Neural progenitor cell (in vitro differentiated cells): ENCODE data around the gene PIP5K1A. TPM values are rescaled to one million over a fixed set of nuclear protein-coding genes. Genes with fewer than 3 reads are reported as not detected.
A peak's percentile ranks its signal among the peaks of the same experiment; 100 is the strongest.

Source experiments
- DNase-seq: peaks from one replicate; pipeline ENCODE4 v3.0.0-alpha.2; 2016; ENCODE audit warnings: low spot score
- H2AFZ ChIP-seq: fragments of 200-600 bp; sonication (generic); replicated peaks from 2 replicates; pipeline ENCODE4 v1.6.1; 2016; ENCODE audit warnings: antibody characterized with exemption
- H3F3A ChIP-seq: fragments of 200-600 bp; sonication (generic); 2 replicates; pipeline ENCODE4 v1.6.1; 2016; ENCODE audit warnings: antibody characterized with exemption, low read depth
- H3K27ac ChIP-seq: fragments of 200-600 bp; sonication (generic); 2 replicates; pipeline ENCODE4 v1.5.1; 2016; ENCODE audit warnings: mild to moderate bottlenecking
- H3K27me3 ChIP-seq: fragments of 200-600 bp; sonication (generic); 2 replicates; pipeline ENCODE4 v1.6.1; 2016; ENCODE audit warnings: mild to moderate bottlenecking, moderate library complexity
- H3K36me3 ChIP-seq: fragments of 200-600 bp; sonication (generic); 2 replicates; pipeline ENCODE4 v1.5.1; 2016
- H3K4me1 ChIP-seq: fragments of 200-600 bp; sonication (generic); 2 replicates; pipeline ENCODE4 v1.6.1; 2016; ENCODE audit warnings: mixed run types
- H3K4me2 ChIP-seq: fragments of 200-600 bp; sonication (generic); 2 replicates; pipeline ENCODE4 v1.6.1; 2016
- H3K4me3 ChIP-seq: fragments of 200-600 bp; sonication (generic); 2 replicates; pipeline ENCODE4 v1.5.1; 2016
- H3K79me2 ChIP-seq: fragments of 200-600 bp; sonication (generic); 2 replicates; pipeline ENCODE4 v1.6.1; 2016; ENCODE audit warnings: low read depth
- H3K9ac ChIP-seq: fragments of 200-600 bp; sonication (generic); 2 replicates; pipeline ENCODE4 v1.6.1; 2016
- H3K9me3 ChIP-seq: fragments of 200-600 bp; sonication (generic); 2 replicates; pipeline ENCODE4 v1.5.1; 2016; ENCODE audit warnings: low read depth
- H4K20me1 ChIP-seq: fragments of 200-600 bp; sonication (generic); 2 replicates; pipeline ENCODE4 v1.6.1; 2016; ENCODE audit warnings: low read depth
- H3K27ac Mint-ChIP-seq: 3 replicates; pipeline ENCODE4 v1.8.0; 2021; ENCODE audit warnings: mixed read lengths
- H3K27me3 Mint-ChIP-seq: 2 replicates; pipeline ENCODE4 v1.8.0; 2022; ENCODE audit warnings: low read depth, mild to moderate bottlenecking, inconsistent platforms, moderate library complexity, mixed read lengths; ENCODE audit not compliant: insufficient read depth
- H3K36me3 Mint-ChIP-seq: 3 replicates; pipeline ENCODE4 v1.8.0; 2021; ENCODE audit warnings: mixed read lengths
- H3K4me1 Mint-ChIP-seq: 3 replicates; pipeline ENCODE4 v1.8.0; 2021; ENCODE audit warnings: mixed read lengths
- H3K4me3 Mint-ChIP-seq: 3 replicates; pipeline ENCODE4 v1.8.0; 2021; ENCODE audit warnings: mild to moderate bottlenecking, moderate library complexity, mixed read lengths
- H3K9me3 Mint-ChIP-seq: 3 replicates; pipeline ENCODE4 v1.8.0; 2020; ENCODE audit warnings: mixed read lengths
- CTCF ChIP-seq: fragments of 200-600 bp; sonication (generic); IDR thresholded peaks from 2 replicates; pipeline ENCODE4 v1.5.1; 2017; ENCODE audit warnings: antibody characterized with exemption, mild to moderate bottlenecking
- EZH2 ChIP-seq: fragments of 200-600 bp; sonication (generic); IDR thresholded peaks from 2 replicates; pipeline ENCODE4 v1.6.1; 2017; ENCODE audit warnings: antibody characterized with exemption, mild to moderate bottlenecking, moderate library complexity
- EZH2phosphoT487 ChIP-seq: fragments of 200-600 bp; sonication (generic); IDR thresholded peaks from 2 replicates; pipeline ENCODE4 v1.6.1; 2017; ENCODE audit warnings: antibody characterized with exemption
- total RNA-seq: library from RNA; depleted of rRNA; stranded (reverse); fragments of >200 nt; gene quantifications from 2 replicates; pipeline ENCODE4 v1.2.3, GENCODE V29; 2015; ENCODE audit warnings: low replicate concordance

The PIP5K1A gene
- total RNA-seq = 81.2 and 90.6 TPM in 2 replicates

- peak within 1 kb of the TSS; percentile 86 for H2AFZ ChIP-seq
- H3K79me2 ChIP-seq = peaks cover 54% of the 10 kb centered on the region
- H3K4me3 Mint-ChIP-seq = peak within 1 kb of the TSS; percentile 99
Observed at GRCh38 chr1:151198254-151199127, at the start of gene PIP5K1A. TSS of gene PIP5K1A (plus strand) at chr1:151198552. CDS start at chr1:151198997, 445 bp downstream.

GRCh38 chr1:151156515-151156819 is 41.9 kb upstream of the PIP5K1A start, which contains the start of gene TNFAIP8L2:
TSS of gene TNFAIP8L2 (plus strand) at chr1:151156649. CDS start at chr1:151158698, 2,049 bp downstream.
- Histone ChIP-seq H3K36me3 (no peaks in the 10 kb centered on the region), H3K27ac (no peak within 1 kb of the TSS), H3K4me1 (no peaks in the 10 kb centered on the region), H3F3A (peaks cover 7% of the 10 kb centered on the region), H3K9me3 (no peaks in the 10 kb centered on the region), H4K20me1 (no peaks in the 10 kb centered on the region), H3K9ac (no peak within 1 kb of the TSS), H3K4me3 (no peak within 1 kb of the TSS), H3K27me3 (no peaks in the 10 kb centered on the region), H2AFZ (no peak within 1 kb of the TSS), H3K4me2 (no peak within 1 kb of the TSS), H3K79me2 (no peaks in the 10 kb centered on the region)
- TF ChIP-seq EZH2 (no peak), CTCF (no peak), EZH2phosphoT487 (no peak)
- Mint-ChIP-seq H3K4me3 (no peak within 1 kb of the TSS), H3K9me3 (no peaks in the 10 kb centered on the region), H3K27ac (peak within 1 kb of the TSS; percentile 5), H3K4me1 (peaks cover 2% of the 10 kb centered on the region), H3K36me3 (peaks cover 15% of the 10 kb centered on the region), H3K27me3 (peaks cover 3% of the 10 kb centered on the region)
- DNase-seq = peak; percentile 8

More at GRCh38 chr1:151198254-151199127, at the start of gene PIP5K1A:
- peak within 1 kb of the TSS; percentile 87 for H3K27ac ChIP-seq
- H3K9me3 ChIP-seq = no peaks in the 10 kb centered on the region
- Mint-ChIP-seq H3K27me3 (peaks cover 15% of the 10 kb centered on the region), H3K9me3 (no peaks in the 10 kb centered on the region), H3K27ac (peak within 1 kb of the TSS; percentile 99), H3K36me3 (peaks cover 3% of the 10 kb centered on the region), H3K4me1 (peaks cover 28% of the 10 kb centered on the region)
- DNase-seq = peak; percentile 98
- H3K4me1 ChIP-seq = peaks cover 13% of the 10 kb centered on the region
- peak within 1 kb of the TSS; percentile 100 for H3K4me3 ChIP-seq
- no peak for TF ChIP-seq EZH2phosphoT487
- no peak for TF ChIP-seq CTCF
- no peak for TF ChIP-seq EZH2
- no peaks in the 10 kb centered on the region for H3K27me3 ChIP-seq
- peaks cover 46% of the 10 kb centered on the region for H4K20me1 ChIP-seq
- peak within 1 kb of the TSS; percentile 90 for H3K9ac ChIP-seq
- H3K4me2 ChIP-seq = peak within 1 kb of the TSS; percentile 99
- no peaks in the 10 kb centered on the region for H3K36me3 ChIP-seq
- peaks cover 23% of the 10 kb centered on the region for H3F3A ChIP-seq

GRCh38 chr1:151157067-151157531 is 41.3 kb upstream of the PIP5K1A start:
- Mint-ChIP-seq H3K9me3 (no peaks in the 10 kb centered on the region), H3K4me3 (no peak overlapping the region), H3K27ac (peak overlapping the region; percentile 5), H3K4me1 (peaks cover 2% of the 10 kb centered on the region), H3K36me3 (peaks cover 20% of the 10 kb centered on the region), H3K27me3 (peaks cover 3% of the 10 kb centered on the region)
- TF ChIP-seq EZH2phosphoT487 = no peak
- TF ChIP-seq EZH2 = no peak
- no peak for TF ChIP-seq CTCF
- H3K79me2 ChIP-seq = no peaks in the 10 kb centered on the region
- H3K9ac ChIP-seq = no peak overlapping the region
- no peaks in the 10 kb centered on the region for H4K20me1 ChIP-seq
- H3K27me3 ChIP-seq = no peaks in the 10 kb centered on the region
- H3K4me1 ChIP-seq = no peaks in the 10 kb centered on the region
- H3K27ac ChIP-seq = no peak overlapping the region
- no peaks in the 10 kb centered on the region for H3K36me3 ChIP-seq
- H3K4me3 ChIP-seq = no peak overlapping the region
- H2AFZ ChIP-seq = no peak overlapping the region
- H3F3A ChIP-seq = peaks cover 7% of the 10 kb centered on the region
- no peak overlapping the region for H3K4me2 ChIP-seq
- H3K9me3 ChIP-seq = no peaks in the 10 kb centered on the region
- DNase-seq = no peak
